Retinal pigment epithelial cell (primary cell): ENCODE data around the gene SCYGR1.
A peak's percentile ranks its signal among the peaks of the same experiment; 100 is the strongest.

Experiments used
- DNase-seq: peaks from one replicate; pipeline ENCODE4 v3.0.0-alpha.2; 2010; ENCODE audit warnings: low read depth
- H3K4me3 ChIP-seq: 2 replicates; pipeline ENCODE4 v1.5.1; 2011; ENCODE audit warnings: mild to moderate bottlenecking, low read length, control low read depth, moderate library complexity
- TF ChIP-seq, protein P1 (sequence below): conservative IDR thresholded peaks from 2 replicates; pipeline ENCODE4 v1.5.1; 2011; ENCODE audit warnings: low read depth, low read length, control low read depth, inconsistent platforms

Gene SCYGR1

DNA sequence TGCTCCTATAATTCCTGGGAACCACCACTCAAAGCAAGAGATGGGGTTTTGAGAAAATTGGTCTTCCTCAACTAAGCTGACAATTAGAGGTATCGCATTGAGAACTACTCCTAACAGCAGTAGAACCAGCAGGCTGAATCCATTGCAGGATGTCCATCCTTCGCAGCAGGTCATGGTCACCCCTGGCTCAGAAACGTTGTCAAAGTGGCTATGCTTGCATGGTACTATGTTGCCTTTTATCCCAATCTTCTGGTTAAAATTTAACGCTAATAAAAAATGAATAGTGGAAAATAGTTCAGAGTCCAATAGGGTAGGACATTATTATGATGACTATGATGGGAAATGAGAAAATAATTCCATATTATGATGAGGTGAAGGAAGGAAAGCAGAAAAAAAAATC, 8.7 kb downstream of the SCYGR1 start, which contains the start of gene TM4SF20:
Gene TM4SF20, minus strand, starts transcription at position 212 of the 400 bp plus-strand sequence. Its CDS starts 38 bp downstream, at position 174.
- no peak for DNase-seq
- TF ChIP-seq, protein P1, sequence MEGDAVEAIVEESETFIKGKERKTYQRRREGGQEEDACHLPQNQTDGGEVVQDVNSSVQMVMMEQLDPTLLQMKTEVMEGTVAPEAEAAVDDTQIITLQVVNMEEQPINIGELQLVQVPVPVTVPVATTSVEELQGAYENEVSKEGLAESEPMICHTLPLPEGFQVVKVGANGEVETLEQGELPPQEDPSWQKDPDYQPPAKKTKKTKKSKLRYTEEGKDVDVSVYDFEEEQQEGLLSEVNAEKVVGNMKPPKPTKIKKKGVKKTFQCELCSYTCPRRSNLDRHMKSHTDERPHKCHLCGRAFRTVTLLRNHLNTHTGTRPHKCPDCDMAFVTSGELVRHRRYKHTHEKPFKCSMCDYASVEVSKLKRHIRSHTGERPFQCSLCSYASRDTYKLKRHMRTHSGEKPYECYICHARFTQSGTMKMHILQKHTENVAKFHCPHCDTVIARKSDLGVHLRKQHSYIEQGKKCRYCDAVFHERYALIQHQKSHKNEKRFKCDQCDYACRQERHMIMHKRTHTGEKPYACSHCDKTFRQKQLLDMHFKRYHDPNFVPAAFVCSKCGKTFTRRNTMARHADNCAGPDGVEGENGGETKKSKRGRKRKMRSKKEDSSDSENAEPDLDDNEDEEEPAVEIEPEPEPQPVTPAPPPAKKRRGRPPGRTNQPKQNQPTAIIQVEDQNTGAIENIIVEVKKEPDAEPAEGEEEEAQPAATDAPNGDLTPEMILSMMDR: no peak
- H3K4me3 ChIP-seq: no peak within 1 kb of the TSS

DNA sequence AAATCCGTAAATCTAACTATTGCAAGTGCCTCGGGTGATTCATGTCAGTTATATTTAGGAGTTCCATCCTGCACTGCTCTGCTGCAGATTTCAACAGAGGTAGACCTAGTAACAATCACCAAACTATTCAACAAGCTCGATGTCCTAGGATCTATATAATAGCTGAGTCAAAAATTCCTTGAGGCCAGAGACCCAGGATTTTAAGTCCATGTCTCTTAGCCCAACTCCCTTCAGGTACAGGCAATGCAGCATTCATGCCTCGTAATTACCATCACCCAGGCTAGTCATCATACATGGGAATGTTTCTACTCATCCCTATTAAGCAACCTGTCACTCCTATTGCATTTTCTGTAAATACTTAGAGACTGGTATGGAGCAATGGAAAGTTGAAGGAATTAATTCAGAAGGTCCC, 9.4 kb downstream of the SCYGR1 start:
- no peak overlapping the region for H3K4me3 ChIP-seq
- TF ChIP-seq, protein P1: no peak
- no peak for DNase-seq

DNA sequence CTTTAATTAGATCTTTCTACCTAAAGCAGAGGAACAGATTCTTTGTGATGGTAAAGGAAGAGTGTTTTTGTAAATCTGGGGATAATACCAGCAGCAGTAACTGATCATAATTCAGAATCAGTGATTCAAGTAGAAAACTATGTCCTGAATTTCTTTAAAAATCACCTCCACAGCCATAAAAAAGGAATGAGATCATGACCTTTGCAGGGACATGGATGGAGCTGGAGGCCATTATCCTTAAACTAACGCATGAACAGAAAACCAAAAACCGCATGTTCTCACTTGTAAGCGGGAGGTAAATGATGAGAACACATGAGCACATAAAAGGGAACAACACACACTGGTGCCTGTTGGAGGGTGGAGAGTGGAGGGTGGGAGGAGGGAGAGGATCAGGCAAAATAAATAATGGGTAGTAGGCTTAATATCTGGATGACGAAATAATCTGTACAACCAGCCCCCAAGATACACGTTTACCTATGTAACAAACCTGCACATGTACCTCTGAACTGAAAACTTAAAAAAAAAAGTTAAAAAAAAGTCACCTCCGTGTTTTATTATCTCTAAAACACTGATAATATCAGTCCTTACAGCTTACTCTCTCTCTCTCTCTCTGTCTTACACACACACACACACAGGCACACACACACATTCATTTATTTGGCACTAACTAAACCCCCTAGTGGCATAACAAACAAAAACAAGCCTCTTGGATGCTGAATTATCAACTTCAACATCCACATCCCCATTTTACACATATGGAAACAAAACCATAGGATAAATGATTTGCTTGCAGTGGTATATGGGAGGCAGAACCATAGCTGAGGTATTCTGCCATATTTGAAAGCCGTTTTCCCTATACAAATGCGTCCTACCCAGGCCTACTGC, 10.0 kb downstream of the SCYGR1 start:
- TF ChIP-seq, protein P1: peak; percentile 19
- no peak overlapping the region for H3K4me3 ChIP-seq
- no peak for DNase-seq

DNA sequence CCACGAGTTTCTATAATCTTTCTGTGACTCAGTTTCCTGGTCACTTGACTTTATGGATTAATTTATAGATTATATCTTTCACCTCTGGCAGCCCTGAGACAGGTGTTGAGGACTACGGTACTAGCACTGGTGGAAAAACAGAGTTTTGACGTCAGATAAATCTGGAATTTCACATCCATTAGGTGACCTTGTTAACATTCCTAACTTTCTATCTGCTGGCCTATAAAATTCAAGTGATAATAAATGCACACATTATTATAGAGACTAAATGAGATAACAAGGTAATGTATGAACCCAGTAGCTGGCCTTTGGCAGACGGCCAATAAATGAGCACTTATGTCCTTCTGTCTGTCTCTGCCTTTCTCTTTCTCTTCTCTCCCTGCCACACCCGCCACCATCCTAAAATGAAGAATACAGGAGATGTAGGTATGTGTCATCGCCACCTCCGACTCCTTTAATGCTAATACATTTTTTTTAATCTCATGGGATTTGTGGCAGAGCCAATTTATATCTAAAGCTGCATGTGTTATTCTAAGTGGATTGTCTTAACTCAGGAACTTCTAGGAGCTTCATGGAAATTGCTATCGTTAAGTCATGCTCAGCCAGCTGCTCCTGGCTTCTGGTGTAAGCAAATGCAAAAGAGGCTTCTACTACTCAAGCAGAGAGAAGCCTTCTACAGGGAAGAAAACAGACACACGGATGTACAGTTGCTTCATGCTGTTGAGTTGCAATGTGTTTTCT, 10.9 kb downstream of the SCYGR1 start:
- peak; percentile 38 for DNase-seq
- H3K4me3 ChIP-seq: no peak overlapping the region
- TF ChIP-seq, protein P1: no peak

- TF ChIP-seq, protein P1: no peak
- peak; percentile 29 for DNase-seq
- no peak overlapping the region for H3K4me3 ChIP-seq
Measured at GRCh38 chr2:227374158-227374557, 13.6 kb downstream of the SCYGR1 start.

DNA sequence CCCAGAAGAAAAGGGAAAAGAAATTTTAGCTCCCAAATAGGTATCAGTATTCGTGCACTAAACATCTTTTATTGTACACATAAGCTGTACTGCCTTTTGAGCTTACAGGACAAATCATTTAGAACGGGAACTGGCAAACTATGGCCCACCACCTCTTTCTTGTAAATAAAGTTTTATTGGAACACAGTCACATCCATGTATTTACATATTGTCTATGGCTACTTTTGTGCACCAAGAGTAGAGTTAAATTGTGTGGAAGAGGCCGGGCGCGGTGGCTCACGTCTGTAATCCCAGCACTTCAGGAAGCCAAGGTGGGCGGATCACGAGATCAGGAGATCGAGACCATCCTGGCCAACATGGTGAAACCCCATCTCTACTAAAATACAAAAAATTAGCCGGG, 14.4 kb downstream of the SCYGR1 start:
- no peak overlapping the region for H3K4me3 ChIP-seq
- TF ChIP-seq, protein P1: no peak
- no peak for DNase-seq
